Ishikawa (cell line): ENCODE measurements around the gene POLN.

Experiments used
- CEBPB ChIP-seq: IDR thresholded peaks from 2 replicates; pipeline ENCODE4 v1.6.1; 2012
- CREB1 ChIP-seq: IDR thresholded peaks from 2 replicates; pipeline ENCODE4 v1.6.1; 2012; ENCODE audit warnings: low read depth
- EGR1 ChIP-seq: IDR thresholded peaks from 2 replicates; pipeline ENCODE4 v1.6.1; 2012
- EP300 ChIP-seq: IDR thresholded peaks from 2 replicates; pipeline ENCODE4 v1.6.1; 2012; ENCODE audit warnings: borderline replicate concordance
- FOXM1 ChIP-seq: IDR thresholded peaks from 2 replicates; pipeline ENCODE4 v1.6.1; 2012; ENCODE audit warnings: low read depth, borderline replicate concordance
- MAX ChIP-seq: IDR thresholded peaks from 2 replicates; pipeline ENCODE4 v1.6.1; 2012
- NFIC ChIP-seq: IDR thresholded peaks from 2 replicates; pipeline ENCODE4 v1.6.1; 2012
- RAD21 ChIP-seq: IDR thresholded peaks from 2 replicates; pipeline ENCODE4 v1.6.1; 2012; ENCODE audit warnings: low read depth
- REST ChIP-seq: IDR thresholded peaks from 2 replicates; pipeline ENCODE4 v1.6.1; 2012; ENCODE audit warnings: low read depth, mild to moderate bottlenecking
- TAF1 ChIP-seq: IDR thresholded peaks from 2 replicates; pipeline ENCODE4 v1.6.1; 2012; ENCODE audit warnings: low read depth, mild to moderate bottlenecking
- TCF12 ChIP-seq: IDR thresholded peaks from 2 replicates; pipeline ENCODE4 v1.6.1; 2012; ENCODE audit warnings: low read depth
- TEAD4 ChIP-seq: IDR thresholded peaks from 2 replicates; pipeline ENCODE4 v1.6.1; 2012
- YY1 ChIP-seq: IDR thresholded peaks from 2 replicates; pipeline ENCODE4 v1.6.1; 2012; ENCODE audit warnings: low read depth
- ZBTB7A ChIP-seq: IDR thresholded peaks from 2 replicates; pipeline ENCODE4 v1.6.1; 2012; ENCODE audit warnings: low read depth
- TF ChIP-seq, protein P1 (sequence below): IDR thresholded peaks from 2 replicates; pipeline ENCODE4 v1.6.1; 2012

The POLN gene

GRCh38 chr4:2286904-2287593, 45.1 kb upstream of the POLN start:
- peak; percentile 2; the same call in 1 of the 2 replicates for TF ChIP-seq RAD21
- TF ChIP-seq, protein P1, sequence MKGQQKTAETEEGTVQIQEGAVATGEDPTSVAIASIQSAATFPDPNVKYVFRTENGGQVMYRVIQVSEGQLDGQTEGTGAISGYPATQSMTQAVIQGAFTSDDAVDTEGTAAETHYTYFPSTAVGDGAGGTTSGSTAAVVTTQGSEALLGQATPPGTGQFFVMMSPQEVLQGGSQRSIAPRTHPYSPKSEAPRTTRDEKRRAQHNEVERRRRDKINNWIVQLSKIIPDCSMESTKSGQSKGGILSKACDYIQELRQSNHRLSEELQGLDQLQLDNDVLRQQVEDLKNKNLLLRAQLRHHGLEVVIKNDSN = no peak

DNA sequence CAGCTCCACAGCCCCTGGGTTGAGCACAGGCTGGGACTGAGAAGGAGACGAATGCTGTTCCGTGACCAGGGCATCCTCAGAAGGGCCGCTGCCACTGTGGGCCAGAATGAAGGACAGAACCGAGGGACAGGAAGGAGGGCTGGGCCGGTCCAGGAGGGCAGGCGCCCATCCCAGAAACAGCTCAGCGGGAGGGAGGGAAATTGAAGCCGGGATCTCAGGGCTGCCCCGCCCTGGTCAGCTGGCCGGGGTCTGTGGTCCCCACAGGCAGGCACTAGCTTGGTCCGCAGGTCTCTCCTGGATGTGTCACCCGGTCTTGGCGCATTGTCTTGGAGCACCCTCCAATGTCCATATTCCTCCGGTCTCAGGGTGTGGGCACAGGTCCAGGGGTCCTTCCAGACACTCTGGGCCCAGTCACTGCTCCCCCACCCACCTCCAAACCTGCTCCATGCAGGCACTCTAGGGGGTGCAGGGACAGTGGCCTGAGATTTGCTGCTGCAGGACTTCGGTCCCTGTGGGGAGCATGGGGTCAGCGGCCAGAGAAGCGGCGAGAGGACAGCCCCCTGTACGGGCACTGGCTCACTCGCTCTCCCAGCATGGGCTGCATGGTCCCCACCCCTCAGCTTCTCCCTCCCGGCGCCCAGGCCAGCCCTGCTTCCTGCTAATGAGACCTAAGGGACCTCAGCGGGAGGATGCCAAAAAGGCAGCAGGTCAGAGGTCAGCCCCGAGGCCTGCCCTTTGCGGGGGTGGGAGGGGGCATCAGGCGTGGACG, 43.9 kb upstream of the POLN start:
- TF ChIP-seq FOXM1 (no peak), REST (no peak), CREB1 (no peak), TEAD4 (no peak), TAF1 (no peak), NFIC (no peak), MAX (no peak), ZBTB7A (no peak), TCF12 (no peak), RAD21 (no peak), CEBPB (no peak), YY1 (no peak), EP300 (no peak), EGR1 (no peak)
- TF ChIP-seq, protein P1 = no peak

DNA sequence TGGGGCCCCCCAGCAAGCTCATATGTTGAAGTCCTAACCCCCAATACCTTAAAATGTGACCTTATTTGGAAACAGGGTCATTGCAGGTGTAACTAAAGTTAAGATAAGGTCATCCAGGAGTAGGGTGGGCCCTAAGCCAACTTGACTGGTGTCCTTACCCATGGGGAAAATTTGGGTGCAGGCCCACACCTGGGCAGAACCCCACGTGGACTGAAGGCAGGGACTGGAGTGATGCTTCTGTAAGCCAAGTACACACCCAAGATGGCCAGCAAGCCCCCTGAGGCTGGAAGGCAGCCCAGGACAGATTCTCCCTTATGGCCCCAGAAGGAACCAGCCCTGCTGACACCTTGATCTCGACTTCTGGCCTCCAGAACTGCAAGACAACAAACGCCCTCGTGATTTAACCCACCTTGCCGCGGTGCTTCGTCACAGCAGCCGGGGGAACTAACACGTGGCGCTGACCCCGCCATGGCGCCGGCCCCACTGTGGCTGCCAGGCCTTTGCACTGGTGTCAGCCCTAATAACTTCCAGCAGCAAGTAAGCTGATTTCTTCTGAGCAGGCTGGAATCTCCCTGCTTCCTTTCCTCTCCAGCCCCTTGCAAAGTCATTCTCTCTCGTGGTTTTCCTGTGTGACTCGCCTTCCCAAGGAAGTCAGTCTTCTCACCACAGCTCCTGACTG, 43.2 kb upstream of the POLN start:
- TF ChIP-seq TAF1 (no peak), REST (no peak), CREB1 (no peak), FOXM1 (no peak), NFIC (no peak), TCF12 (no peak), CEBPB (no peak)
- TF ChIP-seq, protein P1 = no peak

GRCh38 chr4:2284161-2284933, 42.4 kb upstream of the POLN start:
- TF ChIP-seq, protein P1 = no peak
- TF ChIP-seq RAD21 = no peak
- no peak for TF ChIP-seq CEBPB
- TF ChIP-seq YY1 = no peak
- TF ChIP-seq CREB1 = no peak
- no peak for TF ChIP-seq MAX
